NB4 (cell line): ENCODE data around the gene TDRD10.
"Not testable (repeated sequence)": the region's sequence is repeated elsewhere in the genome, so short reads cannot be mapped to it uniquely, and the experiment has no call there.

Source experiments
- DNase-seq: peaks from one replicate; pipeline ENCODE4 v3.0.0; 2010; ENCODE audit warnings: low read depth
- H3K4me3 ChIP-seq: one replicate; pipeline ENCODE4 v1.5.1; 2011; ENCODE audit warnings: mild to moderate bottlenecking, low read depth, low read length, moderate library complexity
- CTCF ChIP-seq: IDR thresholded peaks from one replicate; pipeline ENCODE4 v1.5.1; 2012; ENCODE audit warnings: low read depth, low read length
- MAX ChIP-seq: IDR thresholded peaks from 2 replicates; pipeline ENCODE4 v1.6.1; 2011; ENCODE audit warnings: low read depth, low read length
- MYC ChIP-seq: IDR thresholded peaks from 2 replicates; pipeline ENCODE4 v1.6.1; 2011; ENCODE audit warnings: low read depth, low read length
- POLR2A ChIP-seq: IDR thresholded peaks from 2 replicates; pipeline ENCODE4 v1.6.1; 2011; ENCODE audit warnings: mild to moderate bottlenecking; ENCODE audit not compliant: insufficient read length; ENCODE audit errors: extremely low read depth

TDRD10 gene

GRCh38 chr1:154524881-154525280 lies 22.9 kb downstream of the TDRD10 start:
- no peak overlapping the region for H3K4me3 ChIP-seq
- no peak for TF ChIP-seq MAX
- TF ChIP-seq POLR2A, result no peak
- no peak for TF ChIP-seq CTCF
- TF ChIP-seq MYC, result no peak

GRCh38 chr1:154527192-154527591 lies 25.2 kb downstream of the TDRD10 start:
- TF ChIP-seq POLR2A, result no peak
- TF ChIP-seq CTCF, result no peak
- no peak for TF ChIP-seq MAX
- no peak for TF ChIP-seq MYC
- no peak overlapping the region for H3K4me3 ChIP-seq

More at GRCh38 chr1:154524881-154525280, 22.9 kb downstream of the TDRD10 start:
- DNase-seq, result no peak

GRCh38 chr1:154529308-154529707 lies 27.3 kb downstream of the TDRD10 start:
- TF ChIP-seq MAX (no peak), CTCF (no peak), POLR2A (no peak), MYC (no peak)
- DNase-seq, result no peak
- no peak overlapping the region for H3K4me3 ChIP-seq

More at GRCh38 chr1:154527192-154527591, 25.2 kb downstream of the TDRD10 start:
- DNase-seq, result no peak

- not testable (repeated sequence) for DNase-seq, H3K4me3 ChIP-seq
Measured at GRCh38 chr1:154531950-154532349, 29.9 kb downstream of the TDRD10 start.

GRCh38 chr1:154533952-154534844 lies 32.2 kb downstream of the TDRD10 start:
- peak; percentile 18 for DNase-seq
- no peak overlapping the region for H3K4me3 ChIP-seq
- TF ChIP-seq MAX (peak; percentile 46), CTCF (peak; percentile 31), POLR2A (no peak), MYC (no peak)

- DNase-seq, result no peak
- no peak overlapping the region for H3K4me3 ChIP-seq
- TF ChIP-seq CTCF, result no peak
- no peak for TF ChIP-seq POLR2A
- no peak for TF ChIP-seq MAX
- TF ChIP-seq MYC, result no peak
Measured at GRCh38 chr1:154536570-154536969, 34.6 kb downstream of the TDRD10 start.
